ENCODE results near the gene CHD1. TPM values are rescaled to one million over a fixed set of nuclear protein-coding genes. Genes with fewer than 3 reads are reported as not detected.

Gene CHD1
- total and polyA plus RNA-seq, 9 of the 15 experiments (the other 6 are each of a cell fraction or from before 2014, with no cell fraction given), result 27.3 to 133 (median 58.7) TPM

GRCh38 chr5:98927242-98927988 lies 1.4 kb downstream of the CHD1 start (continued):
- TF ChIP-seq PHB2 (IDR thresholded peaks at IDR 0.05; ENCODE audit: low read depth) (no peak), NCOA6 (IDR thresholded peaks at IDR 0.05) (no peak), POLR3G (IDR thresholded peaks at IDR 0.05; ENCODE audit: extremely low read depth, insufficient read length, insufficient replicate concordance) (no peak), SMAD2 (IDR thresholded peaks at IDR 0.05; ENCODE audit: low read depth, low read length) (no peak), BCL6 (CRISPR knock-in tag; IDR thresholded peaks at IDR 0.05) (no peak), CC2D1A (IDR thresholded peaks at IDR 0.05) (0 out of 2 replicates have a peak, but pooled peaks have one; percentile 18), CREM (IDR thresholded peaks at IDR 0.05; ENCODE audit: low read depth) (peak; percentile 79), MBD2 (IDR thresholded peaks at IDR 0.05; ENCODE audit: borderline replicate concordance, low read depth) (no peak), C11orf30 (IDR thresholded peaks at IDR 0.05; ENCODE audit: low read depth) (no peak), ZNF589 (CRISPR knock-in tag; IDR thresholded peaks at IDR 0.05; ENCODE audit: low read depth) (no peak), CHCHD3 (CRISPR knock-in tag; IDR thresholded peaks at IDR 0.05) (no peak), SUPT5H (IDR thresholded peaks at IDR 0.05) (peak; percentile 44; the same call in 1 of the 2 replicates), CBX1 (IDR thresholded peaks at IDR 0.05; ENCODE audit: low read depth) (no peak), NEUROD1 (IDR thresholded peaks at IDR 0.05; ENCODE audit: borderline replicate concordance, low read depth, low read length, partially characterized antibody) (no peak), IFI16 (CRISPR knock-in tag; IDR thresholded peaks at IDR 0.05) (no peak), HNRNPL (IDR thresholded peaks at IDR 0.05; ENCODE audit: low read depth, low read length) (no peak), IRF2 (CRISPR knock-in tag; IDR thresholded peaks at IDR 0.05) (no peak), ZNF75A (CRISPR knock-in tag; IDR thresholded peaks at IDR 0.05) (no peak), SP2 (IDR thresholded peaks at IDR 0.05; ENCODE audit: extremely low read depth, low read depth, low read length, poor library complexity, severe bottlenecking) (no peak), ZSCAN29 (IDR thresholded peaks at IDR 0.05) (no peak), CBX3 (IDR thresholded peaks at IDR 0.05; ENCODE audit: borderline replicate concordance in 1 of 2, low read length in 2 of 2) (no peak), CHD2 (IDR thresholded peaks at IDR 0.05; ENCODE audit: low read depth, low read length) (no peak), ARNT (IDR thresholded peaks at IDR 0.05) (0 out of 4 replicates have a peak, but pooled peaks of 1 of the 2 experiments have one; percentile 41), PTRF (tag; IDR thresholded peaks at IDR 0.05) (no peak), RAD51 (IDR thresholded peaks at IDR 0.05; ENCODE audit: borderline replicate concordance, low read depth) (no peak), U2AF1 (optimal IDR thresholded peaks at IDR 0.05; ENCODE audit: low read depth, low read length) (no peak), HMBOX1 (IDR thresholded peaks at IDR 0.05) (no peak)
- TF ChIP-seq, protein P1, sequence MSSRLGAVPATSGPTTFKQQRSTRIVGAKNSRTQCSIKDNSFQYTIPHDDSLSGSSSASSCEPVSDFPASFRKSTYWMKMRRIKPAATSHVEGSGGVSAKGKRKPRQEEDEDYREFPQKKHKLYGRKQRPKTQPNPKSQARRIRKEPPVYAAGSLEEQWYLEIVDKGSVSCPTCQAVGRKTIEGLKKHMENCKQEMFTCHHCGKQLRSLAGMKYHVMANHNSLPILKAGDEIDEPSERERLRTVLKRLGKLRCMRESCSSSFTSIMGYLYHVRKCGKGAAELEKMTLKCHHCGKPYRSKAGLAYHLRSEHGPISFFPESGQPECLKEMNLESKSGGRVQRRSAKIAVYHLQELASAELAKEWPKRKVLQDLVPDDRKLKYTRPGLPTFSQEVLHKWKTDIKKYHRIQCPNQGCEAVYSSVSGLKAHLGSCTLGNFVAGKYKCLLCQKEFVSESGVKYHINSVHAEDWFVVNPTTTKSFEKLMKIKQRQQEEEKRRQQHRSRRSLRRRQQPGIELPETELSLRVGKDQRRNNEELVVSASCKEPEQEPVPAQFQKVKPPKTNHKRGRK (tag; IDR thresholded peaks at IDR 0.05), result peak; percentile 80
- TF ChIP-seq, protein P2, sequence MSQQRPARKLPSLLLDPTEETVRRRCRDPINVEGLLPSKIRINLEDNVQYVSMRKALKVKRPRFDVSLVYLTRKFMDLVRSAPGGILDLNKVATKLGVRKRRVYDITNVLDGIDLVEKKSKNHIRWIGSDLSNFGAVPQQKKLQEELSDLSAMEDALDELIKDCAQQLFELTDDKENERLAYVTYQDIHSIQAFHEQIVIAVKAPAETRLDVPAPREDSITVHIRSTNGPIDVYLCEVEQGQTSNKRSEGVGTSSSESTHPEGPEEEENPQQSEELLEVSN (IDR thresholded peaks at IDR 0.05; ENCODE audit: borderline replicate concordance in 1 of 2, extremely low read depth in 1 of 2, insufficient read depth in 1 of 2, insufficient read length in 1 of 2, low read depth in 1 of 2, low read length in 1 of 2, poor library complexity in 1 of 2, severe bottlenecking in 1 of 2), result no peak
